SU-DHL-6 (cell line): ENCODE measurements around the gene ZSCAN31.

Experiments used
- EZH2phosphoT487 ChIP-seq: fragments of 200-600 bp; sonication (generic), shearing (Covaris generic); conservative IDR thresholded peaks from 2 replicates; pipeline ENCODE4 v1.6.1; 2018; ENCODE audit warnings: mild to moderate bottlenecking, antibody characterized with exemption, low read length, moderate library complexity, mixed read lengths
- TF ChIP-seq, protein P1 (sequence below): fragments of 200-600 bp; sonication (generic); IDR thresholded peaks from one replicate; pipeline ENCODE4 v1.5.1; 2017; ENCODE audit warnings: antibody characterized with exemption, mild to moderate bottlenecking, low read length, moderate library complexity; ENCODE audit not compliant: insufficient read depth, poor library complexity, severe bottlenecking

DNA sequence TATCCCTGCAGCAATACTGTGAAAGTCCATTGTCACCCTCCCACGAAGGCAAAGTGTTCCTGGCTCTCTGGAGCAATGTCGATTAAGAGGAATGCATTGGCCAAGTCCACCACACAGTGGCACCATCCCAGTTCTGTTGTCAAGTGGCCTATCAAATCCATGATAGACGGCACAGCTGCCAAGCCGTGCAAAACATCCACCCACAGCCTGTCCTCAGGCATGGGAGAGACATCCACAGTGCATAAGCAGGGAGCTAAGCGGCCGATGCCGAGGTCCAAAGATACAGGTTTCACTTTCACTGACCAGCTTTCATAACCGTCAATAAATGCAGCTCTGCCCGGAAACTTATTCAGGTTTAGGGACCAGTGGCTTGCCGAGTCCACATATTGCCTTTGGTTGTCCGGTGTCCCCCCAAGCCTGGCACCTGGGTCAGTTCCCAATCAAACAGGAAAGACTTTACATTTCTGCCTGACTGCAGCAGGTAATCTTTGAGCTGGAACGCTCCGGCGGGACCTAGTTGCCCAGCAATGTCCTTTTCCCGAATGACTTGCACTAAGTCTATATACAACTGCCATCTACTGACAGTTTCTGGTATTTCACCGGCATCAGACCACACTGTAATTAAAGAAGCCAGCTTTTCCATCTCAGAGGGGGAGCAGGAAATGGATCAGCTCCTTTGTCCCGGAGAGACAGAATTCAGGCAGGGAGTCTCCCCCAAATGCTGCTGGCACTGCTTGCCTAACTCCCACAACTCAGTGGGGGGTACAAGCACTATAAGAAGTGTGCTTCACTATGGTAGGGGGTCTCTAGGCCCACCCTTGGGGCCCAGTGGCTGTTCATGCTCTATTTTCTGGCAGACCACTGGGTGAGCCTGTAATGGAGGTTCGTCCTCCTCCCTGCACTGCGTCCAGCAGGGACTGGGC is 20.1 kb upstream of the ZSCAN31 start:
- TF ChIP-seq, protein P1, sequence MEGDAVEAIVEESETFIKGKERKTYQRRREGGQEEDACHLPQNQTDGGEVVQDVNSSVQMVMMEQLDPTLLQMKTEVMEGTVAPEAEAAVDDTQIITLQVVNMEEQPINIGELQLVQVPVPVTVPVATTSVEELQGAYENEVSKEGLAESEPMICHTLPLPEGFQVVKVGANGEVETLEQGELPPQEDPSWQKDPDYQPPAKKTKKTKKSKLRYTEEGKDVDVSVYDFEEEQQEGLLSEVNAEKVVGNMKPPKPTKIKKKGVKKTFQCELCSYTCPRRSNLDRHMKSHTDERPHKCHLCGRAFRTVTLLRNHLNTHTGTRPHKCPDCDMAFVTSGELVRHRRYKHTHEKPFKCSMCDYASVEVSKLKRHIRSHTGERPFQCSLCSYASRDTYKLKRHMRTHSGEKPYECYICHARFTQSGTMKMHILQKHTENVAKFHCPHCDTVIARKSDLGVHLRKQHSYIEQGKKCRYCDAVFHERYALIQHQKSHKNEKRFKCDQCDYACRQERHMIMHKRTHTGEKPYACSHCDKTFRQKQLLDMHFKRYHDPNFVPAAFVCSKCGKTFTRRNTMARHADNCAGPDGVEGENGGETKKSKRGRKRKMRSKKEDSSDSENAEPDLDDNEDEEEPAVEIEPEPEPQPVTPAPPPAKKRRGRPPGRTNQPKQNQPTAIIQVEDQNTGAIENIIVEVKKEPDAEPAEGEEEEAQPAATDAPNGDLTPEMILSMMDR, result peak; percentile 83
- no peak for TF ChIP-seq EZH2phosphoT487
